NOMO-1 (cell line): ENCODE data around the gene PCCA.
"Not testable (repeated sequence)": the region's sequence is repeated elsewhere in the genome, so short reads cannot be mapped to it uniquely, and the experiment has no call there.

Source experiments
- DNase-seq, 2 experiments: peaks; one replicate each; lab custom pipeline; 2025; ENCODE audit not compliant: unreplicated experiment in 2 of 2; lab: John Stamatoyannopoulos, UW

The PCCA gene, protein sequence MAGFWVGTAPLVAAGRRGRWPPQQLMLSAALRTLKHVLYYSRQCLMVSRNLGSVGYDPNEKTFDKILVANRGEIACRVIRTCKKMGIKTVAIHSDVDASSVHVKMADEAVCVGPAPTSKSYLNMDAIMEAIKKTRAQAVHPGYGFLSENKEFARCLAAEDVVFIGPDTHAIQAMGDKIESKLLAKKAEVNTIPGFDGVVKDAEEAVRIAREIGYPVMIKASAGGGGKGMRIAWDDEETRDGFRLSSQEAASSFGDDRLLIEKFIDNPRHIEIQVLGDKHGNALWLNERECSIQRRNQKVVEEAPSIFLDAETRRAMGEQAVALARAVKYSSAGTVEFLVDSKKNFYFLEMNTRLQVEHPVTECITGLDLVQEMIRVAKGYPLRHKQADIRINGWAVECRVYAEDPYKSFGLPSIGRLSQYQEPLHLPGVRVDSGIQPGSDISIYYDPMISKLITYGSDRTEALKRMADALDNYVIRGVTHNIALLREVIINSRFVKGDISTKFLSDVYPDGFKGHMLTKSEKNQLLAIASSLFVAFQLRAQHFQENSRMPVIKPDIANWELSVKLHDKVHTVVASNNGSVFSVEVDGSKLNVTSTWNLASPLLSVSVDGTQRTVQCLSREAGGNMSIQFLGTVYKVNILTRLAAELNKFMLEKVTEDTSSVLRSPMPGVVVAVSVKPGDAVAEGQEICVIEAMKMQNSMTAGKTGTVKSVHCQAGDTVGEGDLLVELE

DNA sequence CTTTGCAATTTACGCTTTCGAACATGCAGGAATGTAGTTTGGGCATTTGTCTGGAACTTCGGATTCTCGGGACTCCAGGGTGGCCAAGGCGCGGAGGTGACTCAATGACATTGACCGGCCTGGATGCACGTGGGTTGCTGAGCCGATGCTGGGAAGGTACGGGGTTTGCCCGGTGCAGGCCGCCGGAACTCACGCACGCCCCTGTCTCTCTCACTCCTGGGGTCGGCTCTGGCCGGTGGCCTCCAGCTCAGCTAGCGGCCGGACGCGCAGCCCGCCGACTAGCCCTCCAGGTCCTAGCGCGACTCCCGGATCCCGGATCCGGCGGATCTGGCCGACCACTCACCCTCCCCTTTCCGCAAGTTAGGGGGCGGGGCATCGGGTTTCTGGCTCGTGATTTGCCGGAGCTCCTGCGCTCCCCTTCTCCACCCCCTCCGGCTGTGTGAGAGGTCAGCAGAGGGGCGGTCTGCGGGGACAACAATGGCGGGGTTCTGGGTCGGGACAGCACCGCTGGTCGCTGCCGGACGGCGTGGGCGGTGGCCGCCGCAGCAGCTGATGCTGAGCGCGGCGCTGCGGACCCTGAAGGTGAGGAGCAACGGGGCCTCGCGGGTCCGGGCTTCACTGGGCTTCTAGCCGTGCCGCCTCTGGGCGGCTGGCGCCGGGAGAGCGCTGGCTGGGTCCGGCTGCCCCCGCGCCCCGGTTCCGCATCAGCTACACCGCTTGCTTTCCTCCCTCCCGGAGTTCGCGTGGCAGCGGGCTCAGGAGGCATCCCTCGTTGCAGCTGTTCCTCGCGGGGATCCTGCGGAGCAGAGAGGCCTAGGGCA lies at the start of gene PCCA:
TSS of gene PCCA (plus strand) at position 450 of the 821 bp plus-strand sequence. CDS start at position 478, 28 bp downstream.
- peak; percentile 84 to 93 for DNase-seq

DNA sequence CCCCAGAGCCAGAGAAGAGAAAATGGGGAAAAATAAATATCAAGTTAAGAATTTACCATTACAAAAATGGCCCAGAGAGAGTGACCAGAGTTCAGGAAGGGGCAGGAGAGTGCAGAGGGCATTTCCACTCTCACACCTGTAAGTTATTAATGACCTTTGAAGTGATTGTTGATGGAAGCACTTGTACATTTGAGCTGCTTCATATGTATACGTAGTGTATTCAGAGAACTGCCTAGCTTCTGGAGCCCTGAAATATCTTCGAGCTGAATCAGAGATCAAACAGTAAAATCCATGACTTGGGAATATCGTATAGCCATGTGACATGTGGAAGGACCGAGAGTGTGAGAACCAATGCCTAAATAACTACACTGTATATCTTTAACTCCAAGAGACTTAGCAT lies 49.2 kb upstream of the PCCA start:
- no peak for DNase-seq

DNA sequence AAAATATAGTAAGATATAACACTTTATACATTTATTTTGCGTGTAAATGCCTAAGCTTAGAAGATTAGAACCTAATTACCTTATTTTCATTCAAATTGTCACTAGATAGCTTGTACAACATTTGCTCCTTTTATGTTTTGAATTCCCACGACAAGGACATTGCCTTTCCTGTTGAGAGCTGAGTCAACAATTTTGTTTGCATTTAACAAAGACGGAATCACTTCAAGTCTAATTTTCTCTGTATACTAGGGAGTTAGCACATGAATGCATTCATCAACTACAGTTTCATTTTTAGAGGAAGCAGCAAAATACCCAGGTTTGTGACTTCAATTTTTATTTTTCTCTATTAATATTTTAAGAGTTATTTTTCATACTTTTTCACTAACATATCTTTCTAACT lies 48.7 kb upstream of the PCCA start:
- DNase-seq: no peak

DNA sequence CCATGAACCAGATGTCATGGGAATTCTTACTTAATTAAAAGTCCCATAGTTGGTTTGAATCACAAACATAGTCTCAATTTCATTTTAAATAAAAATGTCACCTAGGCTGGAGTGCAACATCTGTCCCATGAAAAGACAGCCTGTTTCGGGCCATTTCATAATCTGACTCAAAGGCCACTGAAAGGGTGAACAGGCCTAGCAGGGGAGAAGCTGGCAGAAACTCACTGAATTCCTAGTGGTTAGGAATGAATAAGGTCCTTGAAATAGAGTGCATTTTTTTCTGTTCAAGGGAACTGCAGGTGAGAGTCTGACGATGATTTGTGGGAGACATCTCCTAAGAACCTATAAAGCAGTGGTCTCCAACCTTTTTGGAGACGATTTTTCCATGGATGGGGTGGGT lies 44.0 kb upstream of the PCCA start:
- DNase-seq: no peak

DNA sequence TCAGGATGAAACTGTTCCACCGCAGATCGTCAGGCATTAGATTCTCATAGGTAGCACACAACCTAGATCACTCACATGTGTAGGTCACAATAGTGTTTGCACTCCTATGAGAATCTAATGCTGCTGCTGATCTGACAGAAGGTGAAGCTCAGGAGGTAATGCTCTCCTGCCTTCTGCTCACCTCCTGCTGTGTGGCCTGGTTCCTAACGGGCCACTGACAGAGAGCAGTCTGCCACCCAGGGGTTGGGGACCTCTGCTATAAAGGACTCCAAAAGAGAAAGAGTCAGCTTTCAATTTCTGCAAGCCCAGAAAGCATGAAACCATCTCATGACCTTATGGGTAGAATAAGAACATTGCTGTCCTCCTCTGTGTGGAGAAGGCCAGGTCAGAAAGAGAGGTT lies 43.5 kb upstream of the PCCA start:
- DNase-seq: no peak

DNA sequence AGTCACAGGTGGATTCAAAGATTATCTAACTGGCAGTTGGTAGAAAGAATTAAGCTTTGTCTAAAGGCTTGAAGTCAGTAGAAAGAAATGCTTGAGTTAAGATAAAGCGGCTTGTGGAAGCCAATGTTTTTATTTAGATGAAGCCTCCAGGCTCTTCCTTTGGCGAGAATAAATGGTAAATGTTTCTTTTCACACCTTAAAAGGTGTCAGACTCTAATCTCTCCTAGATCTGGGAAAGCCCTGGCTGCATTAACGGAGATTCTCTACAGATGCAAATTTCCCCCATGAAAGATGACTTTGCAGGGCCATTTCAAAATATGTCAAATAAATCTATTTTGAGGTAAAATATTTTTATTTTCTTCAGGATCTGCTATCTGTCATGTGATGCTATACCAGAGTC lies 37.8 kb upstream of the PCCA start:
- no peak for DNase-seq

DNA sequence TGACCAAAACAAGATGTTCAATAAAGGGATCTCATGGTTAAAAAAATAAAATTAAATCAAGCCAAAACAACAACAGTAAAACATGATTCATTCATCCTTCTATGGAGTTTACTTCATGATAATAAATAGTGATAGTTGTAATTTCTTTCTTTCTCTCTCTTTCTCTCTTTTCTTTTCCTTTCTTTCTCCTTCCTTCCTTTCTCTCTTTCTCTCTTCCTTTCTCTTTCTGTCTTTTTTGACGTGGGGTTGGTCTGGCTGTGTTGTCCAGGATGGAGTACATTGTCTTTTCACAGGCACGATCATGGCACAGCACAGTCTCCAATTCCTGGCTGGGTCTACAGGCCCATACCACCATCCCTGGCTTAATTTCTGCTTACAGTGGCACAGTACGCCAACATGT lies 29.1 kb upstream of the PCCA start:
- DNase-seq: no peak

DNA sequence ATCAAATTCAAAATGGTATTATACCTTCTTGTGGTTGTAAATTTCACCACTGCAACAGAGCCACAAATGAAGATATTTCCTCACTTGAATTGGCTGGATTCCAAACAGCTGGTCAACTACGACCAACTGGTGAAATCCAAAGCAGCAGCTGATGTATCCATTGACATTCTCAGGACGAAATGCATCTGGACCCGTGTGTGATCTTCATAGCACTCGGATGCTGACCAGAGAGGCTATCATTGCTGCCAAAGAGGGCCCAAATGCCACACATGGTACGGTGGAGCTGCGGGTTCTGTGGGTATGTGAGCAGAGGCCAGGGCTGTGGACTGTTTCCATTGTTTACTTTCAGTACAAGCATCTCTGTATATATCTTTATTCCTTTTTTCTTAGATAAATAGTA lies 25.6 kb upstream of the PCCA start:
- no peak for DNase-seq

DNA sequence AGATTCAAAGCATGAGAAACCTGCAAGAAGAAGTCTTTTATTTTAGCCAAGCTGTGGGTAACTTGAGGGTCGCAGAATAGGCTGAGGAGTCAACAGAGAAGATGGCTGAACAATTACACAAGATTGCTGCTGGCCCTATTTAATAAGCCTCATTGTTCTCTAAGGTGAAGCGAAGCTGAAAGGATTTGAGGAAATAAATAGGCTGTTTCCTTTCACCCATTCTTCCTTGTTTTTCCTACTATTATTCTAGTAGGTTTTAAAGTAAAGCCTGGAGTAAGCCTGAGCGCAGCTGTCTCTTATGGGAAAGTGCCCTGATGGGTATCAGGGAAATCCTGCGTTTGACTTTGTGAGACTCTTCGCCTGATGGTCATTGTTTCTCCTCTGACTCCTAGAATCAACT lies 25.0 kb upstream of the PCCA start:
- no peak for DNase-seq

DNA sequence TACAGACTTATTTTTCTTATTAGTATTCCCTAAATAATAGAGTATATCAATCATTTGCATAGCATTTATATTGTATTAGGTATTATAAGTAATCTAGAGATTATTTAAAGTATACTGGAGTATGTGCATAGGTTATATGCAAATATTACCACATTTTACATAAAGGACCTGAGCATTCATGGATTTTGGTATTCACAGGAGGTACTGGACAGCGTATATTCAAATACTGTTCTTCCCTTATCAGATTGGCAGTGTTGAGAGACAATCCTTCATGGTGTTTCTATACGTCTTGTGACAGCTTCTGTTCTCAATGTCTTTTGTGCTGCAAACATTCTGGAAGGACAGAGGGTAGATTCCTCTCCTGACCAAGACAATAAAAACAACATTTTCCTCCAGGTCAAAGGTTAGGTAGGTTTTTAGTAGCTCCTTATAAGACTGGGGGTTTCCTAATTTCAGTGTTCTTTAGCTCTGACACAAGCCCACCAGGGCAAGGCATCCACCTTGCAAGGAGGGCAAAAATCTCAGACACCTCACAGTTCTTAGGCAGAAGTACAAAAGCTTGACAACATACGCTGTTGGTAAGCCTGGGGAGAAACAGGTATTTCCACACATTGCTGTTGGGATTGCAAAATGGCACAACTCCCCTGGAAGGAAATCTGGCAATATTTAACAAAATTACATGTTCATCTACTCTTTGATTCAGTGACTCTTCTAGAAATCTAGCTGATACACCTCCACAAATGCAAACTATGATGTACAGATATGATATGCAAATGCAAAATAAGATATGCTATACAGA lies 20.6 kb upstream of the PCCA start:
- no peak for DNase-seq

DNA sequence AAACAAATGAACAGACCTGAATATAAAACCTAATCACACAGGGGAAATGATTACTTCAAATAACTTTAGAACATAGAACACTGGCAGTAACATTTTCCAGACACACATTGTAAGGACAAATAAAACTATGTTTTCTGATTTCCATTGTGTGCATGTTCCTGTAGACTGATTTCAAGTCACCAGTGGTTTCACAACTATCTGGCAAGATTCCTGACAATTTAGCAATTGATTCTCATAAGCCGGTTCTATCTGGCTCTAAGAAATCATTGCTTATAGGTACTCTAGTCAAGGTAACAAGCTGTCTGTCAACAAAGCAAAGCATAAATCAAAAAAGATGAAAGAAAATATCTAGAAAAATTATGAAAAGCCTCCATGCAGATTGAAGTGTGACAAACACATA lies 19.6 kb upstream of the PCCA start:
- DNase-seq: no peak

DNA sequence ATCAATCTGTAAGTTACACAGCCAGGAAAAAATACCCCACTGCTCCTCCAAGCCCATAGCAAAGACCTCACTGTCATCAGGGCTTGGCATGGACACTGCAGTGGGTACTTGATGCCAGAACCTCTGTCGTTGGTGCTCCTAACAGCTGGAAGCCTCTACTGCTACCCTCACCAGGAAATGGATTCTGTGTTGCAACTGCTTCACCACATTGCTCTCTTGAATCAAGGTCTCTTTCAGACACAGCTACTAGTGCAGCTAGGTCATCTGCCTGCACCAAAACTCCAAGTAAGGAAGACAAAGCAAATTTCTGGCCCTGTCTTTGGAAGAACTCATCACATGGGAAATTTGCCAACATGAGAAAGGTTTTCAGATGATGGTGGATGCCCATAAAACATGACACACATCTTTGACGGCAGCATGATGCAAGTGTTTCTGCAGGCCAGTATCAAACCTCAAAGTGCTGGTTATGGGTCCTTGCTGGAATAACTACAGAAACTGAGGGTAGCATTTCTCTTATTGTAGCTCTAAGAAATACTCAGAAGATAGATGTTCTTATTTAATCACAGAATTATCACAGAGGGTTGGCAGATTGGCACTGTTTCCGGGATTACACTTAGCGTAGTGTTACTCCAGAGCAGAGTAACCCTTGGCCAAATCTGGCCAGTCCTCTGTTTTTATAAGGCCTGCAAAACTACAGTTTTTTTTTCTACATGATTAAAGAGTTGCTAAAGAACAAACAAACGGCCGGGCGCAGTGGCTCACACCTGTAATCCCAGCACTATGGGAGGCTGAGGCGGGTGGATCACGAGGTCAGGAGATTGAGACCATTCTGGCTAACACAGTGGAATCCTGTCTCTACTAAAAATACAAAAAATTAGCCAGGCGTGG lies 12.9 kb upstream of the PCCA start:
- DNase-seq: no peak

DNA sequence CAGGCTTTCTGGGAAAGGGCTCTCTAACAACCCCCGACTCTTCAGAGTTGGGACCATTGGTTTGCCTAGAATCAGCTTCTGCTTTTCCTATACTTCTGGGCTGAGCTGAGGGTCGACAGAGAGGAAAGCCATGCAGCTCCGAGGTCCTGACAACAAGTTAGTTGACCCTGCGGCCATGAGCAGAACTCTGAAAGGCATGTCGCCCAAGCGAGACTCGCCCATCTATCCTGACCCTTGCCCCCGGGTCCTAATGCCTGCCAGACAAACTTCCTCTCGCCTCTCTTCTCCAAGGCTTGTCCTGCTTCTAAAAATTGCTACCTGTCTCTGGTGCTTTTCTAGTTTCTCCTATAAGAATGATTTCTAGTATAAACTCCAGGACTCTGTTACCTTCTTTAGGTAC lies 9.9 kb upstream of the PCCA start:
- DNase-seq: not testable (repeated sequence)

DNA sequence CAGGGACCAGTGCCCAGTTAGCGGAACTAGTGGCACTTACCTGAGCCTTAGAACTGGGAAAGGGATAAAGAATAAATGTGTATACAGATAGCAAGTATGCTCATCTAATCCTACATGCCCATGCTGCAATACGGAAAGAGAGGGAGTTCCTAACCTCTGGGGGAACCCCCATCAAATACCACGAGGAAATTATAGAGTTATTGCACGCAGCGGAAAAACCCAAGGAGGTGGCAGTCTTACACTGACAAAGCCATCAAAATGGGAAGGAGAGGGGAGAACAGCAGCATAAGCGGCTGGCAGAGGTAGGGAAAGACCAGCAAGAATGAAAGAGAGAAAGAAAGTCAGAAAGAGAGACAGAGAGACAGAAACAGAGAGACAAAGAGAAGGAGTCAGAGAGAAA lies 5.5 kb upstream of the PCCA start:
- DNase-seq: not testable (repeated sequence)

DNA sequence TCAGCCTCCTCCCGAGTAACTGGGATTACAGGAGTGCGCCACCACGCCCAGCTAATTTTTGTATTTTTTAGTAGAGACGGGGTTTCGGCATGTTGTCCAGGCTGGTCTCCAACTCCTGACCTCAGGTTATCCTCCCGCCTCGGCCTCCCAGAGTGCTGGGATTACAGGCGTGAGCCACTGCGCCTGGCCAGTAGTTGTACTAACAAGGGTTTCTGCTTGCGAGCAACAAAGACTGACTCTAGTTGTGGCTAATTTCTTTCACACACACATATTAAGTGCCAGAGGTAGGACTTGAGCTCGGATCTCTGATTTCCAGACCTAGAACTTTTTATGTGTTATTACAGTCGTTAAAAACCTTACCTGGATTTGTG lies 635 bp upstream of the PCCA start:
- DNase-seq: no peak

DNA sequence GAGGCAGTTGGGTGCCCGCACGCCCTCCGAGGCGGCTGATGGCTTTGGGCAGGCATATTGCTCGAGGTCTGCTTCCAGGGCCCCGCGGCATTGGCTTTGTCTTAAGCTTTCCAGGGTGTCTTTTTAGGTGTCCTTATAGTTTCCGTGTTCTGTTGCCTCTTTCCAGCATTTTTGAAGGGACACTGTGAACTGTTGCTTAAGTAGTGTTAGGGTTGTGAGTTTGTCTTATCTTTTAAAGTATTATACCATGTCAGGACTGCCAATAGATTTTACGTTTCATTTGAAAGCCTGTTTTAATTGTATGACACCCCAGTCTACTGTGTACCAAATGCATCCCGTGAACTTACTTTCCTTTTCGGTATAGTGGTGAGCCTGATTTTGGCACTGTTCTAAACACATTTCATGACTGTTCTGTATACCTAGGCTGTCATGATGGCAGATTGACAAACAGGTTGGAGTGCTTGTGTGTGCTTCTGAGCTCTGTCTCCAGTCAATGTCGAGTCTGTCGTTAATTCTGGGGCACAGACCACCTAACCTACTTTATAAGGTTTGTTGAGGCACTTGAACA lies 656 bp downstream of the PCCA start:
- peak; percentile 18 to 35 for DNase-seq

DNA sequence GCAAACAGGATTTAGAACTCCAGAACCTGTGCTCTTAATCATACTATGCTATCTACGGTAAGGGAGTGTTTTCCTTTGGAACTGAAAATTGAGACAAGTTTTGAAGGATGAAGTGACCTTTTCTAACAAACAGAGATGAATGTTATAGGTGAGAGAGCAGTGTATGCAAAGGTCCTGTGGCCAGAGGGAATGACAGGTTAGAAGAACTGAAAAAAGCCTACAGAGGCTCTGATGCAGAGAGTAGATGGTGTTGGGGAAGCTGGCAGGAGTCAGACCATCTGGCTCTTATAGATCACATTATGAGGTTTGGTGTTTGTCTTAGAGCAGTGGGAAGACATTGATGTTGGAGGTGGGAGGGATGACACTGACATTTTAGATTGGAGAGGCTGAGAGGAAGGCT lies 2.0 kb downstream of the PCCA start:
- no peak for DNase-seq

DNA sequence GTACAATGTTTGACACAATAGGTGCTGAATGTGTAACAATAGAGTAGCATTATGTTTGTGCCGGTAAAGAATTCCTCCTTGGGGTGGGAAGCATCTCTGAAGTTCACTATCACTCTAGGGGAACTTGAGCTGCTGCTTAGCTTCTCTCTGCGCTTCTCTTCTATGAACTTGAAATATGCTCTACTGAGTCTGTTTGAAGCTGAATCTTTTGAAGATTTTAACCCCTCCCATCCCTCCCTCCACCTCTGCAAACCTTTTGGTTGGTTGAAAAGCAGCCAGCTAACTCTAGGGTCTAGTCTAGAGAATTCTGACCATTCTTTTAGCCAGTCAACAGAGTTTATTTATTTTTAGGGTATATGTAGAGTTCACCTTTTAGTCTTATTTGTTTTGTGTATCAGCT lies 2.5 kb downstream of the PCCA start:
- no peak for DNase-seq

DNA sequence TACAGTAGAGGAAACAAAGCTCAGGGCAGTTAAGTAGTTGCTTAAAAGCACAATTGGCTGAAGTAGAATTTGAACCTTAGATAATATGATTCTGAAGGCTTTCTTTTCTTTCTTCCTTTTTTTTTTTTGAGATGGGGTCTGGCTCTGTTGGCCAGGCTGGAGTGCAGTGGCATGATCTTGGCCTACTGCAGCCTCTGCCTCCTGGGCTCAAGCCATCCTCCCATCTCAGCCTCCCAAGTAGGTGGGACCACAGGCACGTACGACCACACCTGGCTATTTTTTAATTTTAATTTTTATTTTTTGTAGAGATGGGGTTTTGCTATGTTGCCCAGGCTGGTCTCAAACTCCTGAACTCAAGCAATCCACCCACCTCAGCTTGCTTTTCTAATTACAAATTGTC lies 3.4 kb downstream of the PCCA start:
- DNase-seq: not testable (repeated sequence)
